IMR-90 (cell line): ENCODE results near the gene P2RY2.

Source experiments
- CEBPB ChIP-seq: IDR thresholded peaks from 2 replicates; pipeline ENCODE4 v1.6.1; 2012; ENCODE audit warnings: low read depth, low read length, improper control_type of control experiment
- CHD1 ChIP-seq: IDR thresholded peaks from 2 replicates; pipeline ENCODE4 v1.6.1; 2012; ENCODE audit warnings: low read depth, low read length, improper control_type of control experiment
- CTCF ChIP-seq: conservative IDR thresholded peaks from 2 replicates; pipeline ENCODE4 v1.5.1; 2012; ENCODE audit warnings: mild to moderate bottlenecking, low read depth, low read length, improper control_type of control experiment
- FOS ChIP-seq: fragments of 150-350 bp; IDR thresholded peaks from 2 replicates; pipeline ENCODE4 v1.6.1; 2016; ENCODE audit warnings: low read depth, low read length
- MAFK ChIP-seq: IDR thresholded peaks from 2 replicates; pipeline ENCODE4 v1.6.1; 2012; ENCODE audit warnings: low read depth, low read length, improper control_type of control experiment
- MXI1 ChIP-seq: IDR thresholded peaks from 2 replicates; pipeline ENCODE4 v1.6.1; 2012; ENCODE audit warnings: low read depth, mild to moderate bottlenecking, low read length, moderate library complexity, borderline replicate concordance
- POLR2A ChIP-seq: IDR thresholded peaks from 2 replicates; pipeline ENCODE4 v1.6.1; 2012; ENCODE audit warnings: mild to moderate bottlenecking, low read depth, low read length
- RFX5 ChIP-seq: IDR thresholded peaks from 2 replicates; pipeline ENCODE4 v1.8.0; 2012; ENCODE audit warnings: low read depth, mild to moderate bottlenecking, low read length, moderate library complexity
- SMC3 ChIP-seq: fragments of 150-350 bp; IDR thresholded peaks from 2 replicates; pipeline ENCODE4 v1.6.1; 2016; ENCODE audit warnings: low read depth, mild to moderate bottlenecking, antibody characterized with exemption, low read length, moderate library complexity

GRCh38 chr11:73281796-73282660 lies 63.9 kb downstream of the P2RY2 start:
- TF ChIP-seq MAFK (no peak), SMC3 (no peak), POLR2A (no peak), CTCF (no peak), FOS (no peak), MXI1 (no peak), CEBPB (no peak), CHD1 (no peak), RFX5 (no peak)
